ENCODE measurements around the gene EWSR1.
"Not testable (repeated sequence)": the region's sequence is repeated elsewhere in the genome, so short reads cannot be mapped to it uniquely, and the experiment has no call there.

EWSR1 gene, protein sequence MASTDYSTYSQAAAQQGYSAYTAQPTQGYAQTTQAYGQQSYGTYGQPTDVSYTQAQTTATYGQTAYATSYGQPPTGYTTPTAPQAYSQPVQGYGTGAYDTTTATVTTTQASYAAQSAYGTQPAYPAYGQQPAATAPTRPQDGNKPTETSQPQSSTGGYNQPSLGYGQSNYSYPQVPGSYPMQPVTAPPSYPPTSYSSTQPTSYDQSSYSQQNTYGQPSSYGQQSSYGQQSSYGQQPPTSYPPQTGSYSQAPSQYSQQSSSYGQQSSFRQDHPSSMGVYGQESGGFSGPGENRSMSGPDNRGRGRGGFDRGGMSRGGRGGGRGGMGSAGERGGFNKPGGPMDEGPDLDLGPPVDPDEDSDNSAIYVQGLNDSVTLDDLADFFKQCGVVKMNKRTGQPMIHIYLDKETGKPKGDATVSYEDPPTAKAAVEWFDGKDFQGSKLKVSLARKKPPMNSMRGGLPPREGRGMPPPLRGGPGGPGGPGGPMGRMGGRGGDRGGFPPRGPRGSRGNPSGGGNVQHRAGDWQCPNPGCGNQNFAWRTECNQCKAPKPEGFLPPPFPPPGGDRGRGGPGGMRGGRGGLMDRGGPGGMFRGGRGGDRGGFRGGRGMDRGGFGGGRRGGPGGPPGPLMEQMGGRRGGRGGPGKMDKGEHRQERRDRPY

GRCh38 chr22:29267858-29268510 lies at the start of gene EWSR1, which contains the start of gene RHBDD3:
Gene EWSR1, plus strand, starts transcription at chr22:29268268. Its CDS starts 69 bp downstream, at chr22:29268337.
Gene RHBDD3, minus strand, starts transcription at chr22:29267981. Its CDS starts 2,355 bp downstream, at chr22:29265626.
- peak; percentile 98 to 99 for DNase-seq

DNA sequence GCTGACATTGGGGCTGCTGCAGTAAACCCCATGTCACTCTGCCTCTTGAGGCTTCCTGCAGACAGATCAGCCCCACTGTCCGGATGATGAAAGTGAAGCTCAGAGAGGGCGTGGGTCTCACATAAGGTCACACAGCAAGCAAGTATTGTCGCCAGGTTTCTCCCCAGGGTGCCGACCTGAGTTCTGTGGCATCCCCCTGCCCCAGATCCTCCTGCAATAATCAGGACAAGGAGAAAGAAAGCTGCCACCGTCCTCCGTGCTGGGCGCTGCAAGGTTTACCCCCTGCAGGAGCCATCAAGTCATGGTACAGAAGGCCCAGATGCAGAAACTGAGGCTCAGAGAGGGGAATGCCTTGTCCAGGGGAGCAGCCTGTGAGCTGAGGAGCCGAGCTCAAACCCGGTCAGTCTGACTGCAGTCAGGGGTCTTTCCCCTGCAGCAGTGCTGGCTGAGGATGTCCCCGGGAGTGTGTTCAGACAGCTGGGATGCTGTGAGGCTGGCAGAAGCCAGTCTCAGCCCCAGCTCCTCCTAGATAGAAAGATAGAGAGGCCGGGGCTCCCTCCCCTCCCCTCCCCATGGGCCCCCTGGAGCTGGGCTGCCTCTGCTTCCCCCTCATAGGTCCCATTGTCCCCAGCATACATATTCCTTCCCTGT lies 49.2 kb upstream of the EWSR1 start:
- no peak for DNase-seq

DNA sequence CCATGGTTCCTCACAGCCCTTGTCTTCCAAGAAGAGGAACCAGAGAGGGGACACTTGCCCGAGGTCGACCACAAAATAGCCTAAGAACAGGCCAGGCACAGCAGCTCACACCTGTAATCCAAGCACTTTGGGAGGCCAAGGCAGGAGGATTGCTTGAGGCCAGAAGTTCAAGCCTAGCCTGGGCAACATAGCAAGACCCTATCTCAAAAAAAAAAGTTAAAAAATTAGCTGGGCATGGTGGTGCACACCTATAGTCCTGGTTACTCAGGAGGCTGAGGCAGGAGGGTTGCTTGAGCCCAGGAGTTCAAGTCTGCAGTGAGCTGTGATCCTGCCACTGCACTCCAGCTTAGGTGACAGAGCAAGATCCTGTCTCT lies 48.7 kb upstream of the EWSR1 start:
- DNase-seq: not testable (repeated sequence)

GRCh38 chr22:29219881-29220670 lies 48.0 kb upstream of the EWSR1 start:
- no peak for DNase-seq

- no peak for DNase-seq
Measured at GRCh38 chr22:29224121-29224858, 43.8 kb upstream of the EWSR1 start.

DNA sequence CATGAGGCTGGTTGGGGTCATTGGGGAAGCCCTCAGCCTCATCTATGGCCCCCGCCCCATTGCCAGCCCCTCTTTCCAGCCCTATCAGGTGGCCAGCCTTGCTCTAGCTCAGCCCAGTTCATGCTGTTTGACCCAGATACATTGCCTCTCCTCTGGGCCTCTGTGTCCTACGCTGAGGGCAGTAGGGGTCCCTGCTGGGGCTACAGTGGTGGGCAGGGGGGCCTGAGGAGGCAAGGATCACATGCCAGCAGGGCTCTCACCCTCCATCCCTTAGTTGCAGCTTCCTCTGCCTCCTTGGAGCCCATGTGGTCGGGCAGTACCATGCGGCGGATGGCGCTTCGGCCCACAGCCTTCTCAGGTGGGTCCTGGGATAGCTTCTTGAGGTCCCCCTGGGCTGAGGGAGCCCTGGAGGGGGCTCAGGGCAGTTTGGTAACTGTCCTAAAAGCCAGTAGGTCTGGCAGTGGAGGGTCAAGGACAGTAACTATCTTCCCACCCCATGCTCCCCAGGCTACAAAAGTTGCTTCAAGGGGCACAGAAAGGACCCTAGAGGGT lies 43.1 kb upstream of the EWSR1 start:
- DNase-seq: no peak

DNA sequence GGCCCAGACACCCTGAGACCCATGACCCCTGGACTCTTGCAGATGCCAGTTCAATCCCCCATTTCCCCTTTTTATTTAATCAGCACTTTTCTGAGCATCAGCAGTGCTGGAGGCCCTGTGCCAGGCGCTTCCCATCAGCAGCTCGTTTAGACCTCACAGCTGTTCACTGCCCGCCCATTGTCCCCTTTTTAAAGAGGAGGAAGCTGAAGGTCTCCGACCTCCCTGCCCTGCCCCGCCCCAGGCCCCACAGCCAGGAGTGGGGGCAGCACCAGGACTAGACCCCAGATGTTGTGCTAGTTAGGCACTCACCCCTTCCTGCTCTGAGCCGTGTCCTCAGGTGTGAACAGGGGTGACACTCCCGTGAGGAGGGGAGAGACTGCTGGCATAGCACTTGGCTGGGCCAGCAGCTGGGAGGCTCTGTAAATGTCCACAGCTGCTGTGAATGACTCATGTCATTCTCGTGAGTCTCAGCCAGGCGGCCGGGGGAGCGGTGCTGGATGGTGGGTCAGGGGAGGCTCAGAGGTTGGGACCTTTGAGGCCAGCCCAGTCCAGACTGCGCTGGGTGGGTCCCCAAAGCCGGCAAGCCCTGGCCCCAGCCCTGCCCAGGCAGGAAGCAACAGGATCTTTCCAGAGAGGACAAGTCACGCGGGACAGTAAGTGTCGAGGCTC lies 42.5 kb upstream of the EWSR1 start:
- DNase-seq: no peak

- DNase-seq: no peak
Measured at GRCh38 chr22:29226351-29226981, 41.6 kb upstream of the EWSR1 start.

DNA sequence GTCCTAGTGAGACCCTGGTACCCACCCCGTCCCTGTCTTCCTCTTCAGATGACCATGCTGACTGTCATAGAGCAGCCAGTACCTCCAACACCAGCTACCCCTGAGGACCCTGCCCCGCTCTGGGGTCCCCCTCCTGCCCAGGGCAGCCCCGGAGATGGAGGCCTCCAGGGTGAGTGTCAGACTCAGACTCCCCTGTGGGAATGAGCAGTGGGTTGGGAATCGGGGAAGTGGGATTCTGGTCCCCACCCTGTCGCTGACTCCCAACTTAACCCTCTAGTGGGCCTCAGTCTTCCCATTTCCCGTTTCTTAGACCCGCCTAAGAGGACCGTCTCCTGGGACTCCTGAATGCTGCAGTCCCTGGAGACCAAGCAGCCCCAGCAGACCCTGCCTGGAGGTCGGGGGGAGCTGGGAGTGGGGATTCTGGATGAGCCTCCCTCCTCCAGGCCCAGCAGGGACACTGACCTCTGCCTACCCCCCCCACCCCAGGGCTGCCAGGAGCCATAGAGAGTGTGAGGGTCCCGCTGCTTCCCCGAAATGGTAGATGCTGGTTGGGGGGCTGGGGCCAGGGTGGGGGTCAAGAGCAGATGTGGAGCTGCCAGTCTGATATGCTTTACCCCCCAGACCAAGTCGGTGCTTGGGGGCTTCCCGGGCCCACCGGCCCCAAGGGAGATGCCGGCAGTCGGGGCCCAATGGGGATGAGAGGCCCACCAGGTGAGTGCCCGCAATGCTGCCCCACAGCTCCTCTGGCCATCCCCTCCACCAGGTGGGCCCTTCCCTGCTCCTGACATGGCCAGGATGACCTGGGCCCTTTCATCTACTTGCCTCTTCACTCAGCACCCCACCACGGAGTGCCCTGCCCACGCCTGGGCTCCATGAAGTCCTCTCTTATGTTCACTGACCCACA lies 36.8 kb upstream of the EWSR1 start:
- no peak for DNase-seq

DNA sequence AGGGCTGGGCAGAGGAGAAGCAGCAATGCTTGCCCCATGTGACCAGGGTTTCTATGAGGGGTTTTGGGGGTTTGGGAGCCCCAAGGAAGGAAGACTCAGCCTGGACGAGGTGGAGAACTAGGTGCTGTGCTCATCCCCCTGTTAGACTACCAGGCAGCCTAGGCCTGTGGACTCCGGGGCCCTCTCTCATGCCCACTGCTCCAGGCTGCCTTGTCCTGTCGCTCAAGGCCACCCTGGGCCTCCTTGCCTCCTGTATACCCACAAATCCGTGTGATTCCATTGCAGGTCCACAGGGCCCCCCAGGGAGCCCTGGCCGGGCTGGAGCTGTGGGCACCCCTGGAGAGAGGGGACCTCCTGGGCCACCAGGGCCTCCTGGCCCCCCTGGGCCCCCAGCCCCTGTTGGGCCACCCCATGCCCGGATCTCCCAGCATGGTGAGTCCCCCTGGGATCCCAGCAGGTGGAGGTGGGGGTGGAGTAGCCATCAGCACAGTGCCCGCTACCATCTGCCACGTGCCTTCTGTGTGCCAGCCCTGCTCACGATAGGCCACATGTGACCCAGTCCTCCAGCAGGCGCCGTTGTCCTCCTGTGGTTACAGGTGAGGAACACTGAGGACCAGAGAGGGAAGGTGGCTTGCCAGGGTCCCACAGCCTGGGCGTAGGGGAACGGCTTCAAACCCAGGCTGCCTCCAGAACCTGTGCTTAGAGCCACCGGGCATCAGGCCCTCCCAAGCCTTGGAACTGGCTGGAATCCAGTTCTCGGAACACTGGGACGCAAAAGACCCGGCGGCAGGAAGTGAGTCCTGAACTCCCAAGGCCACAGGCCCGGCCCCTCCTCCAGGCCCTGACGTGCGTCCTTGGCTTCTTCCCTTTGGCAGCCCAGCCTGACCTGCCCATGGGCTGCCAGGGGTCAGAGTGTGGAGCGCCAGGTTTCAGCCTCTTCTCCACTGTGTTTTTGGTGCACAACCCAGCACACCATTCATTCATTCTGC lies 35.8 kb upstream of the EWSR1 start:
- no peak for DNase-seq

- DNase-seq: no peak
Measured at GRCh38 chr22:29233277-29233877, 34.7 kb upstream of the EWSR1 start.

DNA sequence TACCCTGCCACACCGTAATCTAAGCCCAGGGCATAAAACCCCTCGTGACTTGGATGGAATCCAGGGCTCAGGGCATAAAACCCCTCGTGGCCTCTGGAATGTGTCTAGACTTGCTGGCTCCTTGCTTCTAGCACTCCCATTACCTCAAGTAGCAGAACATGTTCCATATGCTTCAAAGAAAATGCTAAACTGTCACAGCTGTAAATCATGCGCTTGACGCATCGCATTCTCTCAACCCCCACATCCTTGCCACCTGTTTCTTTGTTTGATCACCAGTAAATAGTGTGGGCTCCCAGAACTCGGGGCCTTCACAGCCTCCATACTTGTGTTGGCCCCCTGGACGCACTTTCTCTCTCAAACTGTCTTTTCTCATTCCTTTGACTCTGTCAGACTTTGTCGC lies 27.6 kb upstream of the EWSR1 start:
- DNase-seq: not testable (repeated sequence)

- DNase-seq: no peak
Measured at GRCh38 chr22:29243874-29244446, 24.1 kb upstream of the EWSR1 start.

- no peak for DNase-seq
Measured at GRCh38 chr22:29244785-29245625, 23.1 kb upstream of the EWSR1 start.

DNA sequence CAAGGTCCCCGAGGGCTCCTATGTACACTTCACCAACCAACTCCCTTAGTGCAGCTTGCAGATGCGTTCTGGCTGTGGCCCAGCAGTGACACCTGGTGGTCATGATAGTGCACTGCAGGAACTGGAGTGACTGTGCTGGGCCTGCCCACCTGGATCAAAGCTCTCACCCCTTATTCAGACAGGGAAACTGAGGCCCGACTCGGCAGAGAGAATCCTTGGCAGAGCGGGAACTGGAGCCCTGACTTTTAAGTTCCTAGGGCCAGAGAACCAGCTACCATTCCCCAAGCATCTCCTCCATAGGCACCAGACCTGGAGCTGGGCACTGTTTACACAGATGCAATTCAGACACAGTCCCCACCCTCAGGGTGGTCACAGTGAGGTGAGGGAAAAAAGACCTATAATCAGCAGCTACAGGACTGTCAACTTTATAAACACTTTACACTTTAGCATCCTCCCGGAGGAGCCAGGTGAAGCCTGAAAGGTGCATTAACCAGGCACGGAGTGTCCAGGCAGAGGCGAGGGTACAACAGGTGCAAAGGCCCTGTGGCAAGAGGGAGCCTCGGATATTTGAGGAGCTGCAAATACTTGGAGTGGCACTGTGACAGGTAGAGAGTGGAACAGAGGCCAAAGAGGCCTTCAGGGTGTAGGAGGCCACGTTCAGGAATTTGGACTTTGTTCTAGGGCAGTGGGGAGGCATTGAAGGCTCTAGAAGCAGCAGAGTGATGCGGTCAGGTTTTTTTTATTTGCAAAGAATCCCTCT lies 22.3 kb upstream of the EWSR1 start:
- peak; percentile 66 to 71 for DNase-seq

Data from stimulated activated CD4-positive, alpha-beta T cell treated with anti-CD3 and anti-CD28 coated beads, Interleukin-2, amount 100 ng/mL, for 48 hours (primary cell).